CMK (cell line): ENCODE results near the gene ANKS3.

ENCODE experiments used
- DNase-seq: peaks from one replicate; pipeline ENCODE4 v3.0.0-alpha.2; 2010; ENCODE audit warnings: low read depth

ANKS3 gene

DNA sequence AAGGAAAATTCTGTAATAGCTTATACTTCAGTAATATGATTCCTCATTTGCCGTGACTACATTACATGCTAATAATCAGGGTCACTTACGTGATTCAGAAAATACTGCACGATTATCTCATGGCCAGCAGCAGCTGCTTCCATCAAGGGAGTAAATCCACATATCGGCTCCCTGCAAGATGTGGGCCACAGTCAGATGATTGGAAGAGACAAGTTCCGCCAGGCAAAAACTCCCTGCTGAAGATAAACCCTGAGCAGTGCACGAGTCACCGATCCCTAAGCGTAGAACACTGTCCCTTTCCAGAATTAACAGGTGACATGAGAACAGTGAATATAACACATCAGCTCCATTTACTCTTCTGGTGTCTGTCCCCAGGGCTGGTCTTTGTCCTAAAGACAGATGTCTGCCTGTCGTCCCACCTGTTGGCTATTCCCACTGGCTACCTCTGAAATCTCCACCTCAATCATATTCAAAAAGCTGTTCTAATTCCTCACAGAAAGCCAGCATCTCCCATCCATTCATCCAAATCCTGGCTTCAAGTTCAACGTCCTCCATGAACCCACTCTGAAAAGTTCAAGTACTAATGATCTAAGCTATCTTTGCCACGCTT is 9.3 kb downstream of the ANKS3 start:
- DNase-seq, result no peak

DNA sequence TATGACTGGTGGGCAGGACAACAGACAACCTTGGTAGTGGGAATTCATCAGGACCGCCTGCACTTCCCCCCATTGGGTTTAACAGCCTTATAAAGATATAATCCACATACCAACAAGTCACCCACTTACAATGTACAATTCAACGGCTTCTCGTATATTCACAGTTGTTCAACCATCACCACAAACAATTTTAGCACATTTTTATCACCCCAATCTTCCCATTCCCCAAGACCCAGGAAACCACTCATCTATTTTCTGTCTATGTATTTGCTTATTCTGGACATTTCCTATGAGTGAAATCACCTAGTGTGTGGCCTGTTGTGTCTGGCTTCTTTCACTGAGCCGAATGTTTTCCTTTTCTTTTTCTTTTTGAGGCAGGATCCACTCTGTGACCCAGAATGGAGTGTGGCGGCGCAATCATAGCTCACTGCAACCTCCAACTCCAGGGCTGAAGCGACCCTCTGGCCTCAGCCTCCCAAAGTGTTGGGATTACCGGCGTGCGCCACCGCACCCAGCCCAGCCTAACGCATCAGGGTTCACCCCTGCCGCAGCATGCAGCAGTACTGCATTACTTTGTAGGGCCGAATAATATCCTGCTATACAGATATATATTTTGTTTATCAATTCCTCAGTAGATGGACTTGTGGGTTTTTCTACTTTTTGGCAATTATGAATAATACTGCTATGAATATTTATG is 10.9 kb downstream of the ANKS3 start:
- no peak for DNase-seq

- DNase-seq, result no peak
Observed at GRCh38 chr16:4718466-4718865, 15.6 kb downstream of the ANKS3 start.

DNA sequence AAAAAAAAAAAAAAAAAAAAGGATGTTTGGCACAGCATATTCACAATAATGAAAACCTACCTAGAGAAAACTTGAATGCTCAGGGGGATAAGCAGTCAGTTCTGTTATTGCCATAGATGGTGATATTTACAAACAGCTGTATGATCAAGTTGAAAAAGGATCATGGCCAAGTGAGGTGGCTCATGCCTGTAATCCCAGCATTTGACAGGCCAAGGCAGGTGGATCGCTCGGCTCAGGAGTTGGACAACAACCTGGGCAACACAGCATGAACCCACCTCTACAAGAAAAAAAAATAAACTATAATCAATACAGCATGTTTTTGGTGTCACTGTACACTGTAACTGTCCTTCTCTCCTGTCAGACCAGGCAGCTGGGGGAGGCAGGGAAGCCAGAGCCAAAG is 19.1 kb downstream of the ANKS3 start:
- no peak for DNase-seq

- DNase-seq, result no peak
Observed at GRCh38 chr16:4713663-4714501, 20.2 kb downstream of the ANKS3 start.

GRCh38 chr16:4709481-4709880 is 24.6 kb downstream of the ANKS3 start:
- no peak for DNase-seq

GRCh38 chr16:4706871-4707270 is 27.2 kb downstream of the ANKS3 start:
- no peak for DNase-seq

- no peak for DNase-seq
Observed at GRCh38 chr16:4704913-4705312, 29.2 kb downstream of the ANKS3 start.

- DNase-seq, result no peak
Observed at GRCh38 chr16:4704491-4704890, 29.6 kb downstream of the ANKS3 start.

DNA sequence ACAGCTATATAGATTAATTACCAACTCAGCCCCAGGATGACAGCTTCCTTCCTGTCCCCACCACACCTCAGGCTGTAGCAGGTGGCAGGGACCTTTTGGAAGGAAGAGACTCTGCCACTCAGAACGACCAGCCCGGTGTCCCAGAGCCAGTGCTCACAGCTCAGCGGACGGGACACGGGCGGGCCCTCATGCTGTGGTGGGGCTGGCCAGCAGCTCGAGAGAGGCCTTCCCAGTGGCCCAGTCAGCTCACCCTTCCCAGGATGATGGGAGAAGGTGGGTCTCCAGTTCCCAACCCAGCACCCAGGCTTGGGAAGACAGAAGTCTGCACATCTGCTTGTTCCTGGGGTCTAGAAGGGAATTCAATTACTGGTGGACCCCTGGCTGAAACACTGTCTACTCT is 30.2 kb downstream of the ANKS3 start:
- no peak for DNase-seq

- DNase-seq, result no peak
Observed at GRCh38 chr16:4702466-4702808, 31.6 kb downstream of the ANKS3 start.

DNA sequence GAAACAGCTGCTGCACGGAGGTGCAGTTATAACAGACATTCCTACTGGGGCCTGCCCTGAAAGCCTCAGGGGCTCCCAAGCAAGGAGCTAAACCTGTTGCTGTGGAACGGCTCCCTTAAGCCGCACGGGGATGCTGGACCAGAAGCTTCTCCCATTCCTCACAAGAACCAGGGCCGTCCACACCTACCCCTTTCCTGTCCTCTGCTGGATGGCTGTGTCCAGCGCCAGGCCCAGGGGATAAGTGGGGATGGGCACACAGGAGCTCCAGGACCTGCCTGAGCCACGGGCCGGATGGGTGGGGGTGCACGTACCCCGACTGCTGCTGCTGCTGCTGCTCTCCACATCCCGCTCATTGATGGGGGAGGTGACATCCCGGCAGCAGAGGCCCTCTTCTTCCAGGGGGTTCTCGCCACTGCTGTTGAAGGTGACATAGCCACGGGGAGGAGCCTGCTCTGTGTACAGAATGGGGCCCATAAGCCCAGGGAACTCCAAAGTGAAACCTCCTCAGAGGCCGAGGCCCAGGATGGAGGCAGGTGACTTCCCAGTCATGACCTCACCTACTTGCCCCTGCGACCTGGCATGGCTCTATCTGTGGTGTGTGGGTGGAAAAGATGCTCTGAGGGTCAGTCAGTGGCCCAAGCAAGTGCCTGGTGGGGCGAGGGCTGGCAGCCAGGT is 32.1 kb downstream of the ANKS3 start:
- no peak for DNase-seq

- no peak for DNase-seq
Observed at GRCh38 chr16:4700997-4701743, 32.9 kb downstream of the ANKS3 start.

DNA sequence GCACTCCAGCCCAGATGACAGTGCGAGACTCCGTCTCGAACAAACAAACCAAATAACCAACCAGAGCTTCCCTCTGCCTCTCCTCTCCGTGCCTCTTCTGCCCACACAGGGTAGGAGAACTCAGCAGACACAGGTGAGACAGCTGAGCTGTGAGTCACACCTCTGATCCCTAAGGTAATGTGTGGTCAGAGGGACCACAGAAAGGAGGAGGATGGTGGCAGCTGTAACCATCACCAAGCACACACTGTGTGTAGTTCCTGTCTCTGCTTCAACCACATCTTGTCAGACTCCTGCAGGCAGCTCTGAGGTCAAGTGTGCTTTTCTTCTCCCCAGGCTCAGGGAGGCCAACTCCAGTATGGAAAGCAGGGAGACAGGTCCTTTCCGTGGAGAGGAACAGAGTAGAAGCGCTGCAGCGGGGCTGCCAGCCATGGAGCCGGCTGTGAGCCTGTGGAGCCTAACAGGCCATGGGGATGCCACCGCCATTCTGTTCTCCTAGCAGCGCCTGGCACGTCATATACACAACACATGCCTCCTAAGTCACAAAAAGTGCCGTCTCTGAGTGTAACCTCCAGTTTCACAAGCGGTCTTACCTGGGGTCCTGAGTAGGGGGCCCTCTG is 33.6 kb downstream of the ANKS3 start:
- no peak for DNase-seq

DNA sequence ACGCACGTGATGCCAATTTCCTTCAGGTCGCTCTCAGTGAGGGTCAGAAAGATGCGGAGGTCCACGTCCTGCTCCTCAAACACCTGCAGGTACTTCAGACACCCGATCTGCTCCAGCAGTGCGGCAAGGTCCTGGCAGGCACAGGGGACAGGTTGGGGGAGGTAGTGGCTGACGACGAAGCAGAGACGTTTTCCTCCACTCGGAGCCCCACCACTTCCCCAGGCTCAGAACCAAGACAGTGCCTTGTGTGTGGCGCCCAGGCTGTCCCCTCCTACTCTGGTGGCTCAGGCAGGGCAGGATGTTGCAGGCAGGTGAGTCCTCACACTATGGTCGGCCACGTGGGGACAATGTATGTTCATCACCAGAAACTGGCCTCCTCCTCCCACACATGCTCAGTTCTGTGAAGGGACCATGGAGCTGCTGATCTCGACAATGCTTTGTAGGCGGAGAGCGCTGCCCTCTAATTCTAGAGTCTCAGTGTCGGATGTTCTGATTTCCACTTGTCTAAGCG is 35.0 kb downstream of the ANKS3 start:
- no peak for DNase-seq

DNA sequence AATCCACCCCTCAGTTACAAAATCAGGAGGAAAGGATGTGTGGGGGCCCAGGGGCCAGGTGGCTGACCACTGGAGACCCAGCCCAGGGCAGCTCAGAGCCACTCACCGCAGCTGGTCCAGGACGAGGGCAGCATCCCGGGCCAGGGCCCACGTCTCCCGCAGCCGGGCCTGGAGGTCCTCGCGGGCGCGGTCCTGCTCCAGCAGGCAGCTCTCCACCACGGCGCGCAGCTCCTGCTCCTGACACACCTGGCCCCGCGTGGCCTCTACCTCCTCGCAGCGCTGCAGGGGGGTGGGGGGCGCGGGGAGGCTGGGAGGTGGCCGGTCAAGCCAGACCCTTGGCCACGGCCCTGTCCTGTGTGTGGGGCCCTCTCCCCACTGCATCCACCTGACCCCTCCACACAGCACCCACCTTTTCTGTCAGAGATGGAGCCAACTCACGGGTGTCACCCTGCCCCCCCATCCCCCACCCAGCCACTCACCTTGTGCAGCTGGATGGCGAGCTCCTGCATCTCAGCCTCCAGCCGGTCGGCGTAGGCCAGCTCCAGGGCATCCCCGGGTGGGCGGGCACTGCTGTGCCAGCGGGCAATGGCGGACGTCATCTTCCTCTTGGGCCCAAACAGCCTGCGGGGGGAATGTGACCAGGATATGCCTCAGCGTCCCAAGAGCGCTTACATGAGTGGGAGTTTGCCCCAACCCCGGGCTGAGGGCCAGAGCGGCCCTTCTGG is 35.6 kb downstream of the ANKS3 start:
- no peak for DNase-seq

DNA sequence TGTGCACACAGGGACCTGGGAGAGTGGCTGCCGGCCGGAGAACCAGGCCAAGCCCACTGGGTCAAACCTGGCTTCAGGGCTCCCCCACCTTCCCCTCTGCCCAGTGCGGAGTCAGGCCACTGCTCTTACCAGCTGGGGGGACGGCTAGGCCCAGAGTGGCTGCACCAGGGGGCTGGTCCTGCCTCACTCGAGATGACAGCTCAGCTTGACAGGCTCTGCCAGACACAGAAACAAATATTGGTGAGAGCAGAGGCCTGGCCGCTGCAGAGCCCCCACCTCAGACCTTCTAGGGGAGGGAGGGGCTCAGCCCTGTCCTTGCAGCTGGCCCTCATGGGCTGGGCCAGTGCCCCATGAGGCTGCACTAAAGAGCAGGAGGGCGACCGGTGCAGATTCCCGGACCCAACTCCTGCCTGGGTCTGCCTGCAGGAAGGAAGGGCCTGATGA is 36.2 kb downstream of the ANKS3 start:
- DNase-seq, result no peak

- DNase-seq, result no peak
Observed at GRCh38 chr16:4696905-4697847, 36.9 kb downstream of the ANKS3 start.

GRCh38 chr16:4696172-4696904 is 37.7 kb downstream of the ANKS3 start:
- no peak for DNase-seq
